Ecto neural progenitor cell (in vitro differentiated cells): ENCODE results near the gene NOXA1.
"Not testable (repeated sequence)": the region's sequence is repeated elsewhere in the genome, so short reads cannot be mapped to it uniquely, and the experiment has no call there.

Experiments used
- DNase-seq: peaks from one replicate; pipeline ENCODE4 v3.0.0-alpha.2; 2018; ENCODE audit warnings: low spot score

The NOXA1 gene

GRCh38 chr9:137465000-137465719, 42.0 kb downstream of the NOXA1 start:
- peak; percentile 41 for DNase-seq

- no peak for DNase-seq
These were observed 42.7 kb downstream of the NOXA1 start for GRCh38 chr9:137465720-137466388.

- not testable (repeated sequence) for DNase-seq
These were observed 43.3 kb downstream of the NOXA1 start for GRCh38 chr9:137466389-137467085.

- no peak for DNase-seq
These were observed 44.0 kb downstream of the NOXA1 start for GRCh38 chr9:137467161-137467581.

- no peak for DNase-seq
These were observed 44.7 kb downstream of the NOXA1 start for GRCh38 chr9:137467896-137468295.

- DNase-seq, result no peak
These were observed 47.6 kb downstream of the NOXA1 start for GRCh38 chr9:137470785-137471184.

- no peak for DNase-seq
These were observed 51.1 kb downstream of the NOXA1 start for GRCh38 chr9:137474271-137474670.

- DNase-seq, result no peak
These were observed 52.5 kb downstream of the NOXA1 start for GRCh38 chr9:137475666-137476065.

GRCh38 chr9:137476856-137477255, 53.7 kb downstream of the NOXA1 start:
- DNase-seq, result no peak

GRCh38 chr9:137477778-137478612, 54.8 kb downstream of the NOXA1 start:
- no peak for DNase-seq

- DNase-seq, result no peak
These were observed 55.4 kb downstream of the NOXA1 start for GRCh38 chr9:137478613-137478961.

GRCh38 chr9:137478962-137479861, 56.0 kb downstream of the NOXA1 start:
- DNase-seq, result no peak

- DNase-seq, result no peak
These were observed 56.9 kb downstream of the NOXA1 start for GRCh38 chr9:137479892-137480685.

GRCh38 chr9:137480686-137481683, 57.8 kb downstream of the NOXA1 start:
- DNase-seq, result no peak

- no peak for DNase-seq
These were observed 59.0 kb downstream of the NOXA1 start for GRCh38 chr9:137482094-137482781.
